ENCODE data around the gene NARF. TPM values are rescaled to one million over a fixed set of nuclear protein-coding genes. Genes with fewer than 3 reads are reported as not detected.
"Not testable (repeated sequence)": the region's sequence is repeated elsewhere in the genome, so short reads cannot be mapped to it uniquely, and the experiment has no call there.

Gene NARF
- total and polyA plus RNA-seq, 2 donors (not counting 3 experiments of a cell fraction or from before 2014, with no cell fraction given) = 83.4 to 158 TPM

GRCh38 chr17:82453151-82453550, 5.4 kb upstream of the NARF start:
- H3K9me1 ChIP-seq (replicated peaks; ENCODE audit: control insufficient read depth, extremely low read depth, insufficient read depth, low read length); H3K4me3 ChIP-seq (replicated peaks in 1 of 3; ENCODE audit: insufficient read depth in 1 of 3, low read depth in 1 of 3, low read length in 3 of 3); BruUV-seq (replicated peaks); H3K27ac ChIP-seq (ENCODE audit: insufficient read depth, low read depth, low read length); H3K4me2 ChIP-seq (ENCODE audit: insufficient read depth, low read length); H2AFZ ChIP-seq (ENCODE audit: low read depth, low read length); H3K9ac ChIP-seq (replicated peaks; ENCODE audit: extremely low read depth, insufficient read depth, low read length); H3K9me3 ChIP-seq (replicated peaks; ENCODE audit: control insufficient read depth, insufficient read depth, low read length); CTCF ChIA-PET; FAIRE-seq; H3K36me3 ChIP-seq (ENCODE audit: control insufficient read depth in 2 of 2, extremely low read depth in 1 of 2, insufficient read depth in 2 of 2, low read length in 2 of 2); dilution Hi-C loops (cut with MboI; ENCODE audit: extremely low pct_ligation_motif_present, low sequenced_read_pairs); DNase-seq (ENCODE audit: low read depth, low spot score); H3K27me3 ChIP-seq (ENCODE audit: control insufficient read depth in 2 of 2, insufficient read depth in 2 of 2, low read length in 2 of 2); H4K20me1 ChIP-seq (replicated peaks; ENCODE audit: control insufficient read depth, extremely low read depth, insufficient read depth, low read length); H3K79me2 ChIP-seq (ENCODE audit: control insufficient read depth, insufficient read depth, low read length): not testable (repeated sequence)
- intact Hi-C loops (cut with micrococcal nuclease) = loop anchor here (10.0 kb wide), 1 partner anchor 392 kb away; the partner anchor contains the start of gene ZNF750
- POLR2A ChIA-PET = interaction anchor here (0.7 kb wide), 1 partner anchor 14 kb away, joined by 7 read pairs; no protein-coding TSS in a partner anchor
- peaks cover 13% of the 10 kb centered on the region for H3K4me1 ChIP-seq (ENCODE audit: control insufficient read depth, extremely low read depth, insufficient read depth, low read length)

GRCh38 chr17:82453706-82454105, 4.8 kb upstream of the NARF start:
- H3K4me2 ChIP-seq (ENCODE audit: insufficient read depth, low read length); CTCF ChIA-PET; H3K9me3 ChIP-seq (replicated peaks; ENCODE audit: control insufficient read depth, insufficient read depth, low read length); dilution Hi-C loops (cut with MboI; ENCODE audit: extremely low pct_ligation_motif_present, low sequenced_read_pairs); POLR2A ChIA-PET; H3K9me1 ChIP-seq (replicated peaks; ENCODE audit: control insufficient read depth, extremely low read depth, insufficient read depth, low read length); FAIRE-seq; BruUV-seq (replicated peaks); H3K36me3 ChIP-seq (ENCODE audit: control insufficient read depth in 2 of 2, extremely low read depth in 1 of 2, insufficient read depth in 2 of 2, low read length in 2 of 2); H2AFZ ChIP-seq (ENCODE audit: low read depth, low read length); H3K27me3 ChIP-seq (ENCODE audit: control insufficient read depth in 2 of 2, insufficient read depth in 2 of 2, low read length in 2 of 2); H3K4me3 ChIP-seq (replicated peaks in 1 of 3; ENCODE audit: insufficient read depth in 1 of 3, low read depth in 1 of 3, low read length in 3 of 3); H3K27ac ChIP-seq (ENCODE audit: insufficient read depth, low read depth, low read length); H4K20me1 ChIP-seq (replicated peaks; ENCODE audit: control insufficient read depth, extremely low read depth, insufficient read depth, low read length); DNase-seq (ENCODE audit: low read depth, low spot score); H3K79me2 ChIP-seq (ENCODE audit: control insufficient read depth, insufficient read depth, low read length); H3K9ac ChIP-seq (replicated peaks; ENCODE audit: extremely low read depth, insufficient read depth, low read length): not testable (repeated sequence)
- H3K4me1 ChIP-seq (ENCODE audit: control insufficient read depth, extremely low read depth, insufficient read depth, low read length) = peaks cover 13% of the 10 kb centered on the region
- intact Hi-C loops (cut with micrococcal nuclease) = loop anchor here (10.0 kb wide), 1 partner anchor 391 kb away; the partner anchor contains the start of gene ZNF750

Data from endothelial cell of umbilical vein (primary cell).